ENCODE results near the gene MESP1. TPM values are rescaled to one million over a fixed set of nuclear protein-coding genes. Genes with fewer than 3 reads are reported as not detected.

The MESP1 gene
- total RNA-seq, 6 donors from 2014 or later: 0.49 to 3.5 (median 1.7) TPM

GRCh38 chr15:89749526-89749925 is 1.5 kb downstream of the MESP1 start:
- TF ChIP-seq CTCF (IDR thresholded peaks at IDR 0.05) (no peak), POLR2AphosphoS5 (IDR thresholded peaks at IDR 0.05) (no peak), POLR2A (IDR thresholded peaks at IDR 0.05) (no peak), EP300 (IDR thresholded peaks at IDR 0.05) (no peak)
- Histone ChIP-seq H3K27me3 (peaks cover 0 to 6% (median 0%) of the 10 kb centered on the region in 4 donors), H3K9me3 (no peaks in the 10 kb centered on the region), H3K4me3 (peak overlapping the region in 2 of 4 donors; percentile 62 to 71), H3K4me1 (peaks cover 13 to 25% (median 14%) of the 10 kb centered on the region in 4 donors), H3K36me3 (no peaks in the 10 kb centered on the region), H3K27ac (no peak overlapping the region)
- no peak for ATAC-seq (ENCODE audit: low FRiP score in 2 of 2)
- WGBS, 2 donors: 63 to 70% methylated on average over 4 of the region's 4 CpGs
- no peak for DNase-seq

- peaks cover 0 to 6% (median 0%) of the 10 kb centered on the region in 4 donors for H3K27me3 ChIP-seq
- ATAC-seq (ENCODE audit: low FRiP score in 2 of 2) (no peak), DNase-seq (no peak)
- no peak overlapping the region for H3K4me3 ChIP-seq
- no peaks in the 10 kb centered on the region for H3K9me3 ChIP-seq
- no peaks in the 10 kb centered on the region for H3K36me3 ChIP-seq
- WGBS, 2 donors: 87 to 90% methylated on average over 7 of the region's 7 CpGs
- peaks cover 13 to 25% (median 14%) of the 10 kb centered on the region in 4 donors for H3K4me1 ChIP-seq
- no peak overlapping the region for H3K27ac ChIP-seq
- TF ChIP-seq CTCF (IDR thresholded peaks at IDR 0.05) (no peak), POLR2AphosphoS5 (IDR thresholded peaks at IDR 0.05) (no peak), EP300 (IDR thresholded peaks at IDR 0.05) (no peak), POLR2A (IDR thresholded peaks at IDR 0.05) (no peak)
These were observed 2.0 kb downstream of the MESP1 start for GRCh38 chr15:89749054-89749453.

- no peak for TF ChIP-seq POLR2AphosphoS5 (IDR thresholded peaks at IDR 0.05)
- TF ChIP-seq POLR2A (IDR thresholded peaks at IDR 0.05): no peak
- TF ChIP-seq CTCF (IDR thresholded peaks at IDR 0.05): no peak
- no peak for TF ChIP-seq EP300 (IDR thresholded peaks at IDR 0.05)
- Histone ChIP-seq H3K9me3 (no peaks in the 10 kb centered on the region), H3K4me3 (no peak overlapping the region), H3K36me3 (no peaks in the 10 kb centered on the region), H3K4me1 (peaks cover 13 to 25% (median 14%) of the 10 kb centered on the region in 4 donors), H3K27me3 (peaks cover 0 to 6% (median 0%) of the 10 kb centered on the region in 4 donors), H3K27ac (no peak overlapping the region)
- ATAC-seq (ENCODE audit: low FRiP score in 2 of 2) (no peak), DNase-seq (peak in 1 of 2 donors; percentile 52)
- WGBS, 2 donors: 68 to 77% methylated on average over 20 to 28 of the region's 28 CpGs
These were observed 3.1 kb downstream of the MESP1 start for GRCh38 chr15:89747708-89748682.

GRCh38 chr15:89746386-89746780 is 4.7 kb downstream of the MESP1 start:
- no peaks in the 10 kb centered on the region for H3K36me3 ChIP-seq
- ATAC-seq (ENCODE audit: low FRiP score in 2 of 2): no peak
- no peak overlapping the region for H3K27ac ChIP-seq
- no peak overlapping the region for H3K4me3 ChIP-seq
- no peak for TF ChIP-seq EP300 (IDR thresholded peaks at IDR 0.05)
- TF ChIP-seq POLR2AphosphoS5 (IDR thresholded peaks at IDR 0.05): no peak
- TF ChIP-seq CTCF (IDR thresholded peaks at IDR 0.05): no peak
- no peak for TF ChIP-seq POLR2A (IDR thresholded peaks at IDR 0.05)
- 83 to 88% methylated on average over 9 of the region's 9 CpGs for whole genome bisulfite sequencing, 2 donors
- DNase-seq: peak in 1 of 2 donors; percentile 67
- peaks cover 0 to 6% (median 0%) of the 10 kb centered on the region in 4 donors for H3K27me3 ChIP-seq
- H3K4me1 ChIP-seq: peaks cover 12 to 17% (median 13%) of the 10 kb centered on the region in 4 donors
- no peaks in the 10 kb centered on the region for H3K9me3 ChIP-seq
